GM23338 (cell line): ENCODE results near the gene TYMP. TPM values are rescaled to one million over a fixed set of nuclear protein-coding genes. Genes with fewer than 3 reads are reported as not detected.

Experiments used
- ATAC-seq: fragments of 200-7000 bp; cut with Tn5 transposase; 3 replicates; pipeline ENCODE4 v1.9.1; 2020
- DNase-seq: peaks from one replicate; pipeline ENCODE4 v3.0.0-alpha.2; 2015; ENCODE audit warnings: low spot score
- H2AFZ ChIP-seq: fragments of 200-600 bp; sonication (generic); 2 replicates; pipeline ENCODE4 v1.8.0; 2016; ENCODE audit warnings: antibody characterized with exemption, mild to moderate bottlenecking, moderate library complexity
- H3F3A ChIP-seq: fragments of 200-600 bp; sonication (generic); replicated peaks from 2 replicates; pipeline ENCODE4 v1.8.0; 2017; ENCODE audit warnings: antibody characterized with exemption, mixed run types, low read depth
- H3K27ac ChIP-seq: fragments of 200-600 bp; sonication (generic); 2 replicates; pipeline ENCODE4 v1.6.1; 2016; ENCODE audit warnings: low read depth
- H3K27me3 ChIP-seq: fragments of 200-600 bp; sonication (generic); 2 replicates; pipeline ENCODE4 v1.8.0; 2016; ENCODE audit warnings: mild to moderate bottlenecking, mixed run types, moderate library complexity; ENCODE audit not compliant: insufficient read depth
- H3K36me3 ChIP-seq: fragments of 200-600 bp; sonication (generic); 2 replicates; pipeline ENCODE4 v1.8.0; 2016; ENCODE audit warnings: mild to moderate bottlenecking; ENCODE audit not compliant: insufficient read depth
- H3K4me1 ChIP-seq: fragments of 200-600 bp; sonication (generic); 2 replicates; pipeline ENCODE4 v1.8.0; 2016; ENCODE audit warnings: mild to moderate bottlenecking, moderate library complexity; ENCODE audit not compliant: insufficient read depth
- H3K4me2 ChIP-seq: fragments of 200-600 bp; sonication (generic); 2 replicates; pipeline ENCODE4 v1.7.1; 2017; ENCODE audit warnings: mixed run types
- H3K4me3 ChIP-seq: fragments of 200-600 bp; sonication (generic); 2 replicates; pipeline ENCODE4 v1.6.1; 2016; ENCODE audit warnings: mixed run types
- H3K79me2 ChIP-seq: fragments of 200-600 bp; sonication (generic); replicated peaks from 2 replicates; pipeline ENCODE4 v1.8.0; 2017; ENCODE audit warnings: mild to moderate bottlenecking; ENCODE audit not compliant: insufficient read depth
- H3K9me2 ChIP-seq: fragments of 200-600 bp; sonication (generic); 2 replicates; pipeline ENCODE4 v1.8.0; 2017; ENCODE audit not compliant: insufficient read depth
- H4K20me1 ChIP-seq: fragments of 200-600 bp; sonication (generic); replicated peaks from 2 replicates; pipeline ENCODE4 v1.8.0; 2017; ENCODE audit warnings: mild to moderate bottlenecking; ENCODE audit not compliant: insufficient read depth
- H3K27ac Mint-ChIP-seq: 2 replicates; pipeline ENCODE4 v1.8.0; 2020; ENCODE audit warnings: inconsistent platforms, mild to moderate bottlenecking, moderate library complexity, mixed read lengths
- H3K27me3 Mint-ChIP-seq: 3 replicates; pipeline ENCODE4 v1.8.0; 2022; ENCODE audit warnings: low read depth, mild to moderate bottlenecking, moderate library complexity, mixed read lengths, inconsistent platforms; ENCODE audit not compliant: insufficient read depth, poor library complexity
- H3K36me3 Mint-ChIP-seq: 3 replicates; pipeline ENCODE4 v1.8.0; 2021; ENCODE audit warnings: low read depth, mild to moderate bottlenecking, inconsistent platforms, moderate library complexity, mixed read lengths
- H3K4me1 Mint-ChIP-seq: 3 replicates; pipeline ENCODE4 v1.8.0; 2020; ENCODE audit warnings: mild to moderate bottlenecking, inconsistent platforms, mixed read lengths
- H3K4me3 Mint-ChIP-seq: 3 replicates; pipeline ENCODE4 v1.8.0; 2021; ENCODE audit warnings: moderate library complexity, mild to moderate bottlenecking, inconsistent platforms, mixed read lengths
- H3K9me3 Mint-ChIP-seq: 3 replicates; pipeline ENCODE4 v1.8.0; 2020; ENCODE audit warnings: moderate library complexity, mild to moderate bottlenecking, inconsistent platforms, mixed read lengths
- CTCF ChIP-seq, 2 experiments: fragments of 200-600 bp in 1 of 2; sonication (generic) in 1 of 2; conservative IDR thresholded peaks; 2 replicates each; pipeline versions ENCODE4 v1.5.1 to v1.6.1; 2016 to 2017; ENCODE audit warnings: antibody characterized with exemption in 2 of 2, low read depth in 2 of 2, mild to moderate bottlenecking in 2 of 2, moderate library complexity in 1 of 2
- JUNB ChIP-seq: IDR thresholded peaks from one replicate; pipeline ENCODE4 v1.6.1; 2016; ENCODE audit warnings: antibody characterized with exemption; ENCODE audit not compliant: unreplicated experiment
- ZNF331 ChIP-seq: fragments of 250-450 bp; sonication (Bioruptor Pico); IDR thresholded peaks from 2 replicates; pipeline ENCODE4 v1.5.0; 2020; ENCODE audit warnings: low read depth, mild to moderate bottlenecking, moderate library complexity
- polyA plus RNA-seq: library from polyadenylated mRNA; unstranded; fragments of >200 nt; fragmentation: Nextera tagmentation; extraction: Ambion mirVana; gene quantifications from 2 replicates; pipeline ENCODE4 v1.2.1, GENCODE V29; 2016
- total RNA-seq: library from RNA; depleted of rRNA; stranded (reverse); fragments of >200 nt; shearing (Covaris generic); gene quantifications from 2 replicates; pipeline ENCODE4 v1.2.3, GENCODE V29; 2014

TYMP gene
- total and polyA plus RNA-seq, 2 experiments from 2014 or later, result 0.28 to 1.8 TPM

DNA sequence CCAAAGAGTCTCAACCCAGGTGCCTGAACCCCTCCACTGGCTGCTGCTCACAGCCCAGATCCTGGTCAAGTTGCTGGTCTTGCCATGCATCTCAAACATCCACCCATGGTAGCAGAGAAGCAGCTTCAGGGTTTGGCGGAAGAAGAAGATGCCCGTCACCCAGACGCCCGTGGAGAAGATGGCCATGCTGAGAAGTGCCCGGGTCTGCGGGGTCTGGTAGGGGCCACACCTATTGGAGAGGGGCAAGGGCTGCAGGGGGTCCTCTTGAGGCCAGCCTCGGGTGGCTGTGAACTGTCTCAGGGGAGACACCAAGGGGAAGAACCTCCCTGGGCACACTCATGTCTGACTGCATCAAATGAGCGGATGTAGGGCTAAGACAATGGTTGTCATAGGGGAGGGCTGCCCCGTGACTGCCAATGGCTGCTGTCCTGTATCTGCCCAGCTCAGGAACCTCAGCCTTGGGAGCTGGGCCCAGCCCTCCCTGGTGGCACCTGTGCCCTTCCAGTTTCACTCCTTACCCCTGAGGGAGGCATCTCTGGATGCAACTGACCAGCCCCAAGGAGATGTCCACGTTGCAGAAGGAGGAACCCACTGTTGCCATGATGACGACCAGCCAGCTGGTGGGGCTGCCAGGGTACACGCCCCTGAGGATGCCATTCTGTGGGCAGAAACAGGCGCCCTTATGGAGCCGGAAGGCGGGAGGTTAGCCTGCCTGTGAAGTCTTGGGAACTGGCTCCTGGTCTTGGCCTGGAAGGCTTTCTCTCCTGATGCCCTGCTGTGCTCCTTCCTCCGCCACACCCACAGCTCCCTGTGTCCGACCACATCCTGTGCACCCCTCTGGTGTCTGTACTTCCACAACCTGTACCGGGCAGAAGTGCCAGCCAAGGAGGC is 47.2 kb upstream of the TYMP start:
- no peaks in the 10 kb centered on the region for H3K79me2 ChIP-seq
- DNase-seq, result no peak
- peaks cover 18% of the 10 kb centered on the region; the same call in 2 of the 3 replicates for H3K36me3 Mint-ChIP-seq
- no peak overlapping the region for H3K27ac Mint-ChIP-seq
- no peaks in the 10 kb centered on the region; the same call in 1 of the 2 replicates for H3K4me1 ChIP-seq
- peak overlapping the region; percentile 74 for H3K4me2 ChIP-seq
- TF ChIP-seq CTCF (conservative IDR thresholded peaks at IDR 0.05; ENCODE audit: low read depth in 2 of 2) (no peak), ZNF331 (no peak)
- peaks cover 6% of the 10 kb centered on the region for H3F3A ChIP-seq
- H3K9me2 ChIP-seq, result no peaks in the 10 kb centered on the region
- H3K36me3 ChIP-seq, result no peaks in the 10 kb centered on the region
- H2AFZ ChIP-seq, result peak overlapping the region; percentile 72; the same call in 1 of the 2 replicates
- no peaks in the 10 kb centered on the region for H3K27me3 ChIP-seq
- no peak overlapping the region for H3K27ac ChIP-seq
- H3K4me3 Mint-ChIP-seq, result no peak overlapping the region
- ATAC-seq, result no peak
- peak overlapping the region; percentile 51 for H3K4me3 ChIP-seq
- H3K4me1 Mint-ChIP-seq, result no peaks in the 10 kb centered on the region
- no peaks in the 10 kb centered on the region for H3K9me3 Mint-ChIP-seq
- peaks cover 9% of the 10 kb centered on the region for H3K27me3 Mint-ChIP-seq
- H4K20me1 ChIP-seq, result peaks cover 3% of the 10 kb centered on the region; the same call in 1 of the 2 replicates

DNA sequence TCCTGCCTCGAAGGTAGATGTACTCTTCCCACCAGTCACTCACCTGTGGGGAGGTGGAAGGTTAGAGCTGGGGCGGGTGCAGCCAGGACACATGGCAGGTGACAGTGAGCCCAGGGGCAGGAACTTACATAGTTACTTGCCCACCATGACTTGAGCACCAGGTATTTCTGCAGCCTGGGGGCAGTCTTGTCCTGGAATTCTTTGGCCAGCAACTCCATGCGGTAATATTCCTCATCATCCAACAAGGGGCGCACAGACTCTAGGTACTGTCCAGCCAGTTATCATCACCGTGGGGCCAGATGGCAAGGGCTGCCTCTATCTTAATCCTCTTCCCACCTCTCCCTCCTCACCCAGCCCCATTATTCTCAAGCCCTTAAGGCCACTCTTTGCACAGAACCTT is 46.3 kb upstream of the TYMP start:
- Mint-ChIP-seq H3K27ac (no peak overlapping the region), H3K27me3 (peaks cover 7% of the 10 kb centered on the region), H3K9me3 (no peaks in the 10 kb centered on the region), H3K4me1 (no peaks in the 10 kb centered on the region), H3K4me3 (no peak overlapping the region), H3K36me3 (peaks cover 23% of the 10 kb centered on the region)
- H3K79me2 ChIP-seq, result no peaks in the 10 kb centered on the region
- H3K36me3 ChIP-seq, result no peaks in the 10 kb centered on the region
- no peak overlapping the region for H3K4me2 ChIP-seq
- H3K27ac ChIP-seq, result no peak overlapping the region
- no peaks in the 10 kb centered on the region for H3K27me3 ChIP-seq
- H3K4me1 ChIP-seq, result no peaks in the 10 kb centered on the region
- H2AFZ ChIP-seq, result no peak overlapping the region
- DNase-seq (peak; percentile 78), ATAC-seq (peak; percentile 46)
- H4K20me1 ChIP-seq, result peaks cover 2% of the 10 kb centered on the region; the same call in 1 of the 2 replicates
- H3K9me2 ChIP-seq, result no peaks in the 10 kb centered on the region
- no peaks in the 10 kb centered on the region; the same call in 1 of the 2 replicates for H3F3A ChIP-seq
- TF ChIP-seq CTCF (conservative IDR thresholded peaks at IDR 0.05; ENCODE audit: low read depth in 2 of 2) (peak; percentile 54 to 84), JUNB (no peak)
- no peak overlapping the region for H3K4me3 ChIP-seq
